Activated T-helper 2 cell treated with anti-CD3 and anti-CD28 coated beads, Interferon-gamma antibody, Interleukin-2, Interleukin-4, amounts not matched to agents 10 μg/mL and 5 μg/mL and 100 μg/mL, durations not matched to agents 14 hours and 24 hours and 36 hours (primary cell): ENCODE measurements around the gene NEU2. TPM values are rescaled to one million over a fixed set of nuclear protein-coding genes. Genes with fewer than 3 reads are reported as not detected.
"Not testable (repeated sequence)": the region's sequence is repeated elsewhere in the genome, so short reads cannot be mapped to it uniquely, and the experiment has no call there.

Experiments
- DNase-seq: peaks from one replicate; pipeline ENCODE4 v3.0.0; 2021; ENCODE audit warnings: low spot score
- H3K27ac Mint-ChIP-seq: one replicate; pipeline ENCODE4 v1.8.0; 2021; ENCODE audit warnings: mixed read lengths
- H3K27me3 Mint-ChIP-seq: one replicate; pipeline ENCODE4 v1.8.0; 2021; ENCODE audit warnings: low read depth, mixed read lengths
- H3K36me3 Mint-ChIP-seq: one replicate; pipeline ENCODE4 v1.8.0; 2021; ENCODE audit warnings: low read depth, mixed read lengths
- H3K4me1 Mint-ChIP-seq: one replicate; pipeline ENCODE4 v1.8.0; 2021; ENCODE audit warnings: low read depth, mixed read lengths
- H3K4me3 Mint-ChIP-seq: one replicate; pipeline ENCODE4 v1.8.0; 2021; ENCODE audit warnings: low read depth, mild to moderate bottlenecking, moderate library complexity, mixed read lengths
- H3K9me3 Mint-ChIP-seq: one replicate; pipeline ENCODE4 v1.8.0; 2021; ENCODE audit warnings: mixed read lengths
- intact Hi-C: fragments of 100-400 bp; cut with micrococcal nuclease; formaldehyde crosslinking; loops from one replicate; pipeline ENCODE4 v1.15.1; 2023
- total RNA-seq: library from RNA; stranded (reverse); gene quantifications from 2 replicates; pipeline ENCODE4 v1.2.3, GENCODE V29; 2022

Gene NEU2
- total RNA-seq, 1 donor from 2014 or later, result not detected

DNA sequence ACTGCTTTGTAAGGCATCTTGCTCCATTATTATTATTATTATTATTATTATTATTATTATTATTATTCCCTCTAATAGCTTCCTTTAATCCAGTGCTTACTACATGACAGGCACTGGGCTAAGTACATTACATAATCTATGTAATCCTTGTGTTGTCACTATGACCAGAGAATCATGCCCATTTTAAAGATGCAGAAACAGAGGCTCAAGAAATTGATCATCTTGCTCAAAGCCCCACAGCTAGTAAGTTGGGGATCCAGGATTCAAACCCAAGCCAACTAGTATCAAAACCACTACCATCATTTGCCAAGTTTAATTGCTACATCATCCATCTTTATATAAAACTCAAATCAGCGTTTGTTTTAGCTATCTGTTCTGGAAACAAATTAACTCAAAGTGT, 18.8 kb upstream of the NEU2 start:
- Mint-ChIP-seq H3K9me3 (peaks cover 4% of the 10 kb centered on the region), H3K4me3 (no peak overlapping the region), H3K36me3 (no peaks in the 10 kb centered on the region), H3K27ac (no peak overlapping the region), H3K4me1 (no peaks in the 10 kb centered on the region), H3K27me3 (peaks cover 7% of the 10 kb centered on the region)
- intact Hi-C loops, result no loop called here
- DNase-seq, result no peak

DNA sequence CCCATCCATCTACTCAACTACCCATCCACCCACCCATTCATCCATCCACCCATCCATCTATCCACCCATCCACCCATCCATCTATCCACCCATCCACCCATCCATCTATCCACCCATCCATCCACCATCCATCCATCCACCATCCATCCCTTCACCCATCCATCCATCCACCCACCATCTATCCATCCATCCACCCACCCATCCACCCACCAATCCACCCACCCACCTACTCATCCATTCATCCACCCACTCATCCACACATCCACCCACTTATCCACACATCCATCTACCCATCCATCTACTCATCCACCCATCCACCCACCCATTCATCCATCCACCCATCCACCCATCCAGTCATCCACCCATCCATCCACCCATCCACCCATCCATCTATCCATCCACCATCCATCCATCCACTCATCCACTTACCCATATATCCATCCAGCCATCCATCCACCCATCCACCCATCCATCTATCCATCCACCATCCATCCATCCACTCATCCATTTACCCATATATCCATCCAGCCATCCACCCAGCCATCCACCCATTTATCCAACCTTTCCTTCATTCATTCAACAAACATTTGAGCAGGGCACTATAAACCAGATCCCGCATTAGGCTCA, 17.3 kb upstream of the NEU2 start:
- no peak for DNase-seq
- Mint-ChIP-seq H3K4me3 (no peak overlapping the region), H3K27me3 (peaks cover 4% of the 10 kb centered on the region), H3K4me1 (no peaks in the 10 kb centered on the region), H3K27ac (no peak overlapping the region), H3K36me3 (no peaks in the 10 kb centered on the region), H3K9me3 (peaks cover 4% of the 10 kb centered on the region)
- intact Hi-C loops, result no loop called here

DNA sequence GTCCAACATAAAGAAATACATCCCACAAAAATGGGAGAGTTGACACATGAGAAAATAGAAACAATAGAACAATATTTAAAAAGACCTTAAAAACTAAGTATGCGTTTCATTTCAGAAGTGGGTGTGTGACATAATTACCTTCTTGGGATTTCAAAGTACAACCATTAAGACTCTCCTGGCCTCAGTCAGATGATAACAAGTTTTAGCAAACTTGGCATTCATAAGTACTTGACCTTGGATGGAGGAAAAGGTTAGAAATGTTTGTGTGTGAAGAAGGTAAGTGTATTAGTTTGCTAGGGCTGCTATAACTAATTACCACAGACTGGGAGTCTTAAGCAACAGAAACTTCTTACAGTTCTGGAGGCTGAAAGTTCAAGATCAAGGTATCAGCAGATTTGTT, 14.5 kb upstream of the NEU2 start:
- peaks cover 7% of the 10 kb centered on the region for H3K9me3 Mint-ChIP-seq
- no peak overlapping the region for H3K4me3 Mint-ChIP-seq
- H3K4me1 Mint-ChIP-seq, result no peaks in the 10 kb centered on the region
- H3K36me3 Mint-ChIP-seq, result no peaks in the 10 kb centered on the region
- H3K27ac Mint-ChIP-seq, result no peak overlapping the region
- H3K27me3 Mint-ChIP-seq, result peaks cover 4% of the 10 kb centered on the region
- intact Hi-C loops, result no loop called here
- DNase-seq, result no peak

DNA sequence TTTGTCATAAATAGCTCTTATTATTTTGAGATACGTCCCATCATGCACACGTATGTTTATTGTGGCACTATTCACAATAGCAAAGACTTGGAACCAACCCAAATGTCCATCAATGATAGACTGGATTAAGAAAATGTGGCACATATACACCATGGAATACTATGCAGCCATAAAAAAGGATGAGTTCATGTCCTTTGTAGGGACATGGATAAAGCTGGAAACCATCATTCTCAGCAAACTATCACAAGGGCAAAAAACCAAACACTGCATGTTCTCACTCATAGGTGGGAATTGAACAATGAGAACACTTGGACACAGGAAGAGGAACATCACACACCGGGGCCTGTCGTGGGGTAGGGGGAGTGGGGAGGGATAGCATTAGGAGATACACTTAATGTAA, 12.9 kb upstream of the NEU2 start:
- H3K27ac Mint-ChIP-seq, H3K9me3 Mint-ChIP-seq, H3K27me3 Mint-ChIP-seq, H3K4me1 Mint-ChIP-seq, H3K36me3 Mint-ChIP-seq, DNase-seq, intact Hi-C loops, H3K4me3 Mint-ChIP-seq: not testable (repeated sequence)

DNA sequence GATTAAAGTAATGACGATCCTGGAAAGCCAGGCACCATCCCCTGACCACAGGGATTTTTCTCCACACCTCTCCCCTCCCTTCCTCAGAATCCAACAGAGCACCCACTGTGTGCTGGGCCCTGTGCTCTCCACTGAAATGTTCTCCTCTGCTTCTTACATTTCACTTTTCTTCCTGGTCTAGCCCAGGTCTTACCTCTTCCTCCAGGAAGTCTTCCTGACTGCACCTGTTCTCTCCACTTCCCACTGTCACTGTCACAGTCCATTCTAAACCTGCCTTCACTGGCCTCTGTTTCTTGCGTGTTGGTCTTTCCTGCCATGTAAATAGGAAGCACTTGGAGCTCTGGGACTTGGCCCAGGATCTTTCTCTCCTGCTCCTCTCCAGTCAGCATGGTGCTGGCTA, 12.0 kb upstream of the NEU2 start:
- Mint-ChIP-seq H3K27ac (no peak overlapping the region), H3K4me1 (no peaks in the 10 kb centered on the region)

DNA sequence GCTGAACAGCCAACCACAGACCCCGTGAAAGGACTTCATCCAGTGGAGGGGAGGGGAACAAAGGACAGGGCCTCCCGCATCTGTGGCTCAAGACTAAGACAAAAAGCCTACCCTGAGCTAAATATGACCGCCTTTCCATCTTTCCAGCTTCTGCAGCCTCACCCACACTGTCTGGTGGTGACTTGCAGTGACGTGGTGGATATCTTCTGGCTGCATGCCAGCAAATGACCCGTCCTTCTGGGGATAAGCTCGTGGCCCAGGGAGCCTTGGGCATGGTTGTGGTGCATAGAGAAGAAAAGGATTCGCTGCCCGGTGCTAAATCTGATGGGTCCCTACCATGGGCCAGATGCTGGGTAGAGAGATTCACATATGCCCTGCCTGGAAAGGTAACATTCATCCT, 10.7 kb upstream of the NEU2 start:
- Mint-ChIP-seq H3K9me3 (peaks cover 3% of the 10 kb centered on the region), H3K4me1 (no peaks in the 10 kb centered on the region), H3K4me3 (no peak overlapping the region), H3K36me3 (no peaks in the 10 kb centered on the region), H3K27me3 (peaks cover 4% of the 10 kb centered on the region), H3K27ac (no peak overlapping the region)
- intact Hi-C loops, result no loop called here
- DNase-seq, result no peak

More for the DNA sequence above, 12.0 kb upstream of the NEU2 start:
- H3K27me3 Mint-ChIP-seq, result peaks cover 4% of the 10 kb centered on the region
- no peak overlapping the region for H3K4me3 Mint-ChIP-seq
- intact Hi-C loops, result no loop called here
- H3K36me3 Mint-ChIP-seq, result no peaks in the 10 kb centered on the region
- peaks cover 3% of the 10 kb centered on the region for H3K9me3 Mint-ChIP-seq
- DNase-seq, result no peak

DNA sequence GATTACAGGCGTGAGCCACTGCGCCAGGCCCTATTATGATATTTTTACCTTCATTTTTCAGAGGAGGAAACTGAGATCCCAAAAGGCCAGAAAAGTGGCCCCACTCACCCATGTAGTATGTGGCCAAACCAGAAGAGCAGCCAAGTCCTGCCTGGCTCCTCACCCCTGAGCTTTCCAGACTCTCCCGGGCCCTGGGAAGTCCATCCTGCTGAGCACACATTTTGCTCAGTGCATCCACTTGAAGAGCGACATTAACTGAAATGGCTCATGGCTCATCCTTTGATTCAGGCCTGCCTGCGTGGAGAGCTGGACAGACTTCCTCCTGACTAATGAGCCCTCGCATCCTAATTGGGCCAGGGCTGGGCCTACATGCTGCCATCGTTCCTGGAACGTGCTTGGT, 9.9 kb upstream of the NEU2 start:
- DNase-seq, result no peak
- Mint-ChIP-seq H3K9me3 (peaks cover 3% of the 10 kb centered on the region), H3K4me1 (no peaks in the 10 kb centered on the region), H3K36me3 (no peaks in the 10 kb centered on the region), H3K27me3 (peaks cover 2% of the 10 kb centered on the region), H3K4me3 (no peak overlapping the region), H3K27ac (no peak overlapping the region)
- intact Hi-C loops, result no loop called here

DNA sequence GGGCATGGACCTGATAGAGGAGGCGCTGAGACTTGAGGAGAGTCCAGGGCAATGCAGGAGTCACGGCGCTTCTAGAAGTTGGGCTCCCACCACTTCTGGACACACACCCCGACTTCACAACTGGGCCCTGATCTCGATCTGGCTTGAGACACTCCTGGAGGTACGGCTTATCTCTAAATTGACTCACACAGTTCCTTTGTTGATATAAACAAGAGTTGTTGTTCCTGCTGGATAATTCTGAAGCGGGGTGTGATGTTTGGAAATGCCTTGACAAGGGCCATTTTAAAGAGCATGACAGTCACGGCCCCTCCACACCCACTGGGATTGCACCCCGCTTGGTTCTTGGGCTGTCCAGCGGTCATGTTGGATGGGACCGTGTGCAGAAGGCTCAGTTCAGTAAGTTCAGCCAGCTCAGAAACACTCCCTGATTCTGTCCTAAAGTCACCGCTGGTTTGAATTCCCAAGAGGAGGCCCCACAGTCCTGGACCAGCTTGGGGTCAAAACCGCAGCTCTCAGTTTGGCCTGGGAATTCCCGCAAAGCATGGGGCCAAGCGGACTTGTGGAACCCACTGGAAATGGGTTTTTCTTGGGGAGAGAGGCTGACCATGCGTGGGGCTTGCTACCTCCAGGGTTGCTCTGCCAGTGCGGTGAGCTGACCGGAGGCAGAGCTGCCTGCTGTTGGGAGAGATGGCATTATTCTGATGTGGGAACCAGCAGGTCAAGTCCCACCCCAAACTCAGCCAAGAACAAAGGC, 9.3 kb upstream of the NEU2 start:
- Mint-ChIP-seq H3K27ac (no peak overlapping the region), H3K9me3 (peaks cover 3% of the 10 kb centered on the region), H3K4me1 (no peaks in the 10 kb centered on the region), H3K4me3 (no peak overlapping the region), H3K27me3 (peaks cover 1% of the 10 kb centered on the region), H3K36me3 (no peaks in the 10 kb centered on the region)
- intact Hi-C loops, result no loop called here
- DNase-seq, result no peak

DNA sequence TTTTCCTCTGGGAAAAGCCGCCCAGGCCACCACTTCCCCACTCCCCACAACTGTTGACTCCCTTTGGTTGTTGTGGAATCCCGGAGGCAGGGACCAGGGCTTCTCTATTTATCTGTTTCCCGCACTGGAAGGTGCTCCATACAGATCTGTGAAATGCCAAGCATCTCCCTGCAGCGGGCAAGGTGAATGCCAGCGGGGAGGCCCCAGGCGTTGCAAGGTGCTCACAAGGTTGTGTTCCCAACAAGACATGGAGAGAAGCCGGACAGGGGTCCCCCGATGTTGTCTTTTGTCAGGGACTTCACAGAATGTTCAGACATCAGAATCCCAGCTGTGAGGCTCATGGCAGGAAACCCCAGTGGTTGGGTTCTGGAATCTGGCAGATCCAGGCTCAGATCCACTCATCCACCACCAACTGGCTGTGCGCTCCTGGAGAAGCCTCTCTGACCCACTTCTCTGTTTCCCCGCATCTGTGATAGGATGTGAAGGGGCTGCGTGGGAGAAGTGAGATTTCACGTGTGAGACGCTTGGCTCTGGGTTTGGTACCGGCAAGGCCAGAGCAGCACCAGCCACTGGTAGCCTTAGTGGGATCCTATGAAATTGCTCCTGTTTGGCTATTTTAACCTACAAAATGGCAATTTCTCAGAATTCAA, 8.6 kb upstream of the NEU2 start:
- Mint-ChIP-seq H3K4me3 (no peak overlapping the region), H3K9me3 (peaks cover 3% of the 10 kb centered on the region), H3K27ac (no peak overlapping the region), H3K4me1 (no peaks in the 10 kb centered on the region), H3K36me3 (no peaks in the 10 kb centered on the region), H3K27me3 (no peaks in the 10 kb centered on the region)
- no peak for DNase-seq
- intact Hi-C loops, result no loop called here

DNA sequence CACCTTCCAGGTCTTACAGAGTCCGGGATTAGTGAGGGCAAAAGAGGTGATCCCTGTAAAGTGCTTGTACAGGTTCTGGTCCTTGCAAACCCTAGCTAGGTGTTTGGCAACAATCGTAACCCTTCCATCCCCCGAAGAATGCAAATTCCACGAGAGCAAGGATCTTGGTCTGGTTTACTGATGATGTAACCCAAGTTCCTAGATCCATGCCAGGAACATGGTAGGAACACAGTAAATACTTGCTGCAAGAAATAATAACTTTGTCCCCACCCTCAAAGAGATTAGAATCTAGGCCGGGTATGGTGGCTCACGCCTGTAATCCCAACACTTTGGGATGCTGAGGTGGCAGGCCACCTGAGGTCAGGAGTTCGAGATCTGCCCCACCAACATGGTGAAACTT, 6.8 kb upstream of the NEU2 start:
- intact Hi-C loops, result no loop called here
- Mint-ChIP-seq H3K36me3 (no peaks in the 10 kb centered on the region), H3K27ac (no peak overlapping the region)

DNA sequence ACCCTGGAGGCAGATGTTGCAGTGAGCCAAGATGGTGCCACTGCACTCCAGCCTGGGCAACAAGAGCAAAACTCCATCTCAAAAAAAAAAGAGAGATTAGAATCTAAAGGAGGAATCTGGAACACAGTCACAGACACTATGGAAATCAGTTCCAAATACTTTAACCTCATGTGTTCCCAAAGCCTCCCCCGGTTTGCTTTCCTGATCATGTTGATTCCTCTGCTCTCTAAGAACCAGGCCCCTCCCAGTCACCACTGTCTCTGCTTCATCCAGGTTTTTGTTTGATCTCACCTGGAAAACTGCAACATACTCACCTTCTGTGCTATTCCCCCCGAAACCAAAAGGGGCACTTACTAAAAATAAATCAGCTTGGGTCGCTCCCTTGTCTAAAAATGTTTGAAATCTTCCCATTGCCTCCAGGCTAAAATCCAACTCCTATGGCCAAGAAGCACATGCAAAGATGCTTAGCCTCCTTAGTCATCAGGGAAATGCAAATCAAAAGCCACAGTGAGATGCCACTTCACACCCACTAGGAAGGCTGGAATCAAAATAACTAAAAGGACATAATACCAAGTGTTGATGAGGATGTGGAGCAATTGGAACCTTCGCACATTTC, 6.2 kb upstream of the NEU2 start:
- no peak overlapping the region for H3K4me3 Mint-ChIP-seq

More for the DNA sequence above, 6.8 kb upstream of the NEU2 start:
- DNase-seq, result no peak
- no peaks in the 10 kb centered on the region for H3K4me1 Mint-ChIP-seq
- H3K27me3 Mint-ChIP-seq, result no peaks in the 10 kb centered on the region
- no peak overlapping the region for H3K4me3 Mint-ChIP-seq
- H3K9me3 Mint-ChIP-seq, result no peaks in the 10 kb centered on the region

DNA sequence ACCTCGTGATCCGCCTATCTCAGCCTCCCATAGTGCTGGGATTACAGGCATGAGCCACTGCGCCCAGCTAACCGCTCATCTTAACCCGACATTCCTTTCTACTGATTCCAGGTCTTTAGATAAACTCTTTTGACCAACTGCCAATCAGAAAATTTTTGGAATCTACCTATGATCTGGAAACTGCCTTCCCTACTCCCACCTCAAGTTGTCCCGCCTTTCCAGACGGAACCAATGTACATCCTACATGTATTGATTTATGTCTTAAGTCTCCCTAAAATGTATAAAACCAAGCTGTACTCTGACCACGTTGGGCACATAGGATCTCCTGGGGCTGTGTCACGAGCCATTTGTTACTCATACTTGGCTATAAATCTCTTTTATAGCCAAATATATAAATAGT, 3.2 kb upstream of the NEU2 start:
- Mint-ChIP-seq H3K9me3 (no peaks in the 10 kb centered on the region), H3K4me1 (no peaks in the 10 kb centered on the region), H3K27ac (no peak overlapping the region), H3K36me3 (no peaks in the 10 kb centered on the region), H3K27me3 (no peaks in the 10 kb centered on the region), H3K4me3 (no peak overlapping the region)
- no peak for DNase-seq
- intact Hi-C loops, result no loop called here

More for the DNA sequence above, 6.2 kb upstream of the NEU2 start:
- no peaks in the 10 kb centered on the region for H3K27me3 Mint-ChIP-seq
- no peak for DNase-seq
- no peaks in the 10 kb centered on the region for H3K36me3 Mint-ChIP-seq
- no peaks in the 10 kb centered on the region for H3K4me1 Mint-ChIP-seq
- H3K27ac Mint-ChIP-seq, result no peak overlapping the region
- H3K9me3 Mint-ChIP-seq, result no peaks in the 10 kb centered on the region
- intact Hi-C loops, result no loop called here
